Activated CD4-positive, CD25-positive, alpha-beta regulatory T cell (primary cell): ENCODE results near the gene KLHL22.
"Not testable (repeated sequence)": the region's sequence is repeated elsewhere in the genome, so short reads cannot be mapped to it uniquely, and the experiment has no call there.

Source experiments
- DNase-seq, 4 experiments: peaks; one replicate each; lab custom pipeline; 2025; lab: John Stamatoyannopoulos, UW

The KLHL22 gene

DNA sequence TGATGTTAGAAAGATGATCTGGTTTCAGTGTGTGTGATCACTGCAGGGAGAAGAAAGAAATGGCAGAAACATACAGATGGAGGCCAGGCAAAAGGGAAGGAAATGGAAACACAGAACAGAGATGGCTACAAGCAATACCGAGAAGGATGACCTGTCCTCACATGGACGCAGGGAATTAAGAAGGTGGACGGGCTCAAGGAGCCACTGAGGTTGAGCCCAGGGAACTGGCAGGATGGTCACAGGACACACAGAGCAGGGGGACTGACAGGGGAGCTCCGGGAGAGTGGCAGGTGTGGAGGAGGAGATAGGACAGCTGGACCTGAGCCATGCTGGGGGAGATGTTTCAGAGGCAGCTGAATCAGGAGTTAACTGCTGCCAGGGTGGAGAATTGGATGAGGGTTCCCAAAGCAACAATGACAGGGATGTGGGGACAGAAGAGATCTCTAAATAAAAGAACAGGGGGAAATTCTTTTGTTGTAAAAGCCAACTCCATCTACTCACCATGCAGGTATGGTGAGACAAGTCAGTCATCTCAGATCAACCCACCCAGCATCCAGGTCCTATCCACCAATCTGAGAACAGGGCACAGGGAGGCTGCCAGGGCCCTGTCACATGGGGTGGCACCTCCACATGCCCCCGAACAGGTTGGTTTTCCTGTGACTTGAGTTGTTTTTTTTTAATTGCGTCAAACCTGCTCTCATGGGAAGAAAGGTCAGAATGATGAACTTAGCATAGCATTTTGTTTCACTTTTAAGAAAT, 26.3 kb downstream of the KLHL22 start:
- no peak for DNase-seq

DNA sequence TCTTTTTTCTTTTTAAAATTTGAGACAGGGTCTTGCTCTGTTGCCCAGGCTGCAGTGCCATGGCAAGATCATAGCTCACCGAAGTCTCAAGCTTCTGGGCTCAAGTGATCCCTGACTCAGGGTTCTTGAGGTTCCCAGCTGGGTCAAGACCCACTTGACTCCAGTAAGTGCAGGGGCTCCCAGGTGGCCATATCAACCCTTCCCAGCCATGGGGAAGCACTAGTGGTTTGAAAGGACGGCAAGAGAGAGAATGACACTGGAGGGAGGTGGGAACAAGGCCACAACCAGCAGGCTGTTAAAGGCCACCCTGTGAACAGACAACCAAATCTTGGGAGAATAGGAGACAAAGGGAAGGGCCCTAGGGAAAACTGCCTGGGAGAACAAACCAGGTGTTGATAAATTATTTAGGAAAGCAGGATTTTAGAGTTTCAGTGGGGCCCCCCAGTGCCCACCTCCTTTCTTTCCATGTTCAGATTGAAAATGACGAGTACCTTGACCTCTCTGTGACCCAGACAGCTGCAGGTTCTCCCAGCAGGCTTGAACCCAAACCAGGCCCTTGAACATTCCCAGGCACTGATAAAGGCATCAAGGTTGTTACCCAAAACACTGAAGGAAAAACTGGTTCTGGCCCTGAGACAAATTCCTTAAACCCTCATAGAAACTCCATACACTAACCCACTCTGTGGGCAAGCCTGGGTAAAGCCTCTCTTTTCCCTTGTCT, 28.8 kb downstream of the KLHL22 start:
- no peak for DNase-seq

DNA sequence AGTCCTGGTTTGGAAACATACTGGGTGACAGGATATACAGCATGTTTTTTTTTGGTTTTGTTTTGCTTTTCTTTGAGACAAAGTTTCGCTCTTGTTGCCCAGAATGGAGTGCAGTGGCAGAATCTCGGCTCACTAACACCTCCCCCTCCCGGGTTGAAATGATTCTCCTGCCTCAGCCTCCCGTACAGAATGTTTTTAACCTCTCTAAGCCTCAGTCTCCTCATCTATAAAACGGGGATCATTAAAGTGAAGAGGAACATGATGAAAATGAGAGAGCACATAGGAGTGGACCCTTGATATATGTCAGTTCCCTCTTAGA, 29.9 kb downstream of the KLHL22 start:
- DNase-seq, result no peak

DNA sequence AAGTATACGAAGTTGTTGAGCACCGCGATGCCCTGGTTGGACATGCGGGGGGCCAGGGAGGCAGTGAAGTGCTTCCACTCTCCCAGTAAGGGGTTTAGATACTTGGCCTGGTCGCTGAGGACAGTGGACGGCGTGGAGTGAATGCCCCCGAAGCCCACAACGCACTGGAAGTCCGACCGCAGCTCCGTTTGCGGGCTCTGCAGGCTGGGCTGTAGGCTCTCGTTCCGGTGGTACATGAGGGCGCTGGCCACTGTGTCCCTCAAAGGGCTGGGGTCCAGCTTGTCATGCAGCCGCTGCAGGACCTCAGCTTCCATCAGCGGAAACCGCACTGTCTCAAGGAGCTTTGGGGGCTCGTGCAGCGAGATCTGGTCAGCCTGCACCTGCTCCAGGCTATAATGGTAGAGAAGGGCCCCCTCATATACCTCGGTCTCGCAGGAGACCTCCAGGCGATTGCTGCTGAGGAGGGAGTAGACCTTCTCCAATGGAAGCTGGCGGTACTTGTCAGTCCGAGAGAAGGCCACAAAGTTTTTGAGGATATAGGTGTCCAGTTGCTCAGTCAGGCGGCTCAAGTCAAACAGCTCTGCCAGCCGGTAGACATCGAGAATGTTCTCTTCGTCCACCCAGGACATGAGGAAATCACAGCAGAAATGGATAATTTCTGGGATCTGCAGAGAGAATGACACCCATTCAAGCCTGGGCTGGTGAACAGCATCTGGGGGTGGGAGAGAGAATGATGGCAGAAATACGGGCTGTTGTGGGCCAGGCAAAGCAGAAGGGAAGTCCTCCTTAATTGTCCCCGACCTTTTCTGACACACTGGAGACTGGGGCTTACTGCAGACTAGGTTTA, 30.5 kb downstream of the KLHL22 start:
- DNase-seq, result no peak

DNA sequence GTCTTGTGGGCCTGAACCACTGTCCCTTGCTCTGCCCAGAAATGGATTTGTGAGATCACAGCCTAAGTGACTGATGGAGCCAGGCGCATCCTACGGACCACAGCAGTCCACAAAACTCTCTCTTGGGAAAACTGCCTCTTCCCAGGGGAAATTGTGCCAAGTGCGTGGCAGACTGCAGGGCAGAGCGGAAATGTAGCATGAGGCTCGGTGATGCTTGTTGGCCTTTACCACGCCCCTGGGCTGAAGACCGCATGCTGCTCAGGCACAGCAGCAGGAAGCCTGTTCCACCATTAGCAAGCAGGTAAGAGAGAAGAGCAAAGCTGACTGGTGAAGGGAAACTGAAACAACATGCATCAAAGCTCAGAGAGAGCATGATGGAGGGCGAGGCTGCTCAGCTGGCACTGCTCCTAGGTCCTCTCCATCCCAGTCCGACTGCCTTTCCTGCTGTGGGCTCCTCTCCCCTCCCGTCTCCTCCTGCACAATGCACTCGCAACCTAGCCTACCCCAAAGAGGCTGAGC, 31.4 kb downstream of the KLHL22 start:
- DNase-seq, result peak in 3 of 4 experiments; percentile 15 to 63 (median 56)

DNA sequence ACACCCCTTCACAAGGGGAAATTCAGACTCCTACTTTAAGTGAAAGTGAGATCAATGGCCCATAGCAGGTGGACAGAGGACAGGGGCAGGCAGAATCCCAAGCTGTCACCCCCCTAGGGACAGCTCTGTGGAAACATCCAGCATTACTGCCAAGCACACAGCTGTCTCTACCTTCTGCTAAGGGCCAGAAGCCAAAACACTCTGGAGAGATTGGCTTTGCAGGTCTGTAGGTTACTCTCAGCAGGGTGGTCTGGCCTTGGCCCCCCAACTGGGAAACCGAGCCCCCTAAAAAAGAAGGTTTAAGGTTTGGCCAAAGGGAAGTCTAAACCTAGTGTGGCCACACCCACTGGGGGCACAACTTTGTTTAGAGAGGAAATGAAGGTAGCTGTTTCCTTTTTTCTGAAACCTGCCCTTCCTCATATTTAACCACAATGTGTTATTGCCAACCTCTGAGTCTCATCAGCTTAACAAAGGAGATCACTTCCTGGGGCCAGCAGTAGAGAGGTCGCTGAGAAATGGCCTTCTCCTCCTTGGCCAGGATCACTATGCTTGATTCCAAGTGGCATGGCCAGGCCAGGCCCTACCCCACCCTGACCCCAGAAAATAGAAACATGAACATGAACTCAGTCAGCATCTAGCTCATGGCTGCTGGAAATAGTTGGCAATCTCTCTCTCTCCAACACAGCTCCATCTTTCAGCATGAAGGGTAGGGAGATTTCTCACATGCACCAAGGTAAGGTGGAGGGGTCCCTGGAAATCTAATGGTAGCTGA, 32.1 kb downstream of the KLHL22 start:
- peak in 2 of 4 experiments; percentile 41 to 46 for DNase-seq

DNA sequence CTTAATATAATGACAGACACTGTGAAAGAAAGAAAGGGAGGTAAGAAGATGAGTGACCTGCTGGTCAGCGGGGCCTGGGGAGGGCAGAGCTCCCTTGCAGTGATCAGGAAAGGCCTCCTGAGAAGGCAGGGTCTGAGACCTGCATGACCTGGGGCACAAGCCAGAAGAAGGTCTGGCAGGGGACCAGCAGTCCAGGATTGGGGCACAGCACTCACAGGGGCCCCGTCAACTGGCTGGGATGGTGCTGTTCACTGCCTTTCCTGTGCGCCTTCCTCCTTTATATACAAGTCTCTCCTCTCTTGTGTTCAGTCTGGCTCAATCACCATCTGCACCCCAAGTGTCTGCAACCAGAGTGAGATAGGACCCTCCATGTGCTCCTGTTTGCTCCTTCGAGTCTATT, 35.7 kb downstream of the KLHL22 start:
- no peak for DNase-seq

DNA sequence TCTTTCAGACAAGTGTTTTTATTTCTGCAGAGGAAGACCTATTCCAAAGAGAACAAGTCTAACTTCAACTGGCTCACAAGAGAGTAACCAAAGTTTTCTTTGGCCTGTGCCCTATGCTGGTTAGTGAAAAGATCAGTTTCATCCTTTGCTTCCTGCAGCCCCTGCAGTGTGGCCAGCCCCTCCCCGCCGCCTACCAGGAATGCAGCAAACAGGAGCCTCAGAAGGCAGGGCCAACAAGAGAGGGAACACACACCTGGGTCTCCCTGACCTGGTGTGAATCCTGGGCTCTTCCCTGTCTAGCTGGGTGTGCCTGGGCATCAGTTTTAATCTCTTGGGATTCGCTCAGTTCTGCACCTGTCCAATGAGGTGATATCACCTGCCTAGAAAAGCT, 36.4 kb downstream of the KLHL22 start:
- no peak for DNase-seq

DNA sequence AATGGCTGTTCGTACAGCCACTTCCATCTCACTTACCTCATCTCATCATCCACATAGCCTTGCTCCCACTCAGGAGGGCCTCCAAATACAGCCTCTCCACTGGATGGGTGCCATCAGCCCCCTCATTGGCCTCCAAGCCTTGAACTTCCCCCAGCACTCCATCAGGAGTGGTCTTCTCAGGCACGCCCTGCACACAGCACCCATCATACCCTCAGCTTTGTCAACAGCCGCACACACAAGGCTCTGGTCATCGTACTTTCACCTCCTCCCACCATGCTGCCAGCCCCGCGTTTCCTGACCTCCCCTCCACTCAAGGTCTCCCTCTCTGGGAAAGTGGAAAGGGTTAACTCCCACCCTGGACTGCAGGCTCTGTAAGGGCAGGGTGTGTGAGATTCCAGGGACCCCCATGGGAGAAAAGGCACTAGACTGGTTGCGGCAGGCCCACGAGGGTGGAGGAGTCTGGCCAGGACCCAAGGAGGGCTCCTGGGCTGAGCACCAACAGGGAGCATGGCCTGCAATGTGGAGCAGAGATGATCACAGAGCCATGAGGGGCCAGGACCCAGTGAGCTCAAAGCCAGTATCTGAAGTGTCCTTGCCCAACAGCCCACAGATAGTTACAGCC, 37.0 kb downstream of the KLHL22 start:
- DNase-seq, result no peak

DNA sequence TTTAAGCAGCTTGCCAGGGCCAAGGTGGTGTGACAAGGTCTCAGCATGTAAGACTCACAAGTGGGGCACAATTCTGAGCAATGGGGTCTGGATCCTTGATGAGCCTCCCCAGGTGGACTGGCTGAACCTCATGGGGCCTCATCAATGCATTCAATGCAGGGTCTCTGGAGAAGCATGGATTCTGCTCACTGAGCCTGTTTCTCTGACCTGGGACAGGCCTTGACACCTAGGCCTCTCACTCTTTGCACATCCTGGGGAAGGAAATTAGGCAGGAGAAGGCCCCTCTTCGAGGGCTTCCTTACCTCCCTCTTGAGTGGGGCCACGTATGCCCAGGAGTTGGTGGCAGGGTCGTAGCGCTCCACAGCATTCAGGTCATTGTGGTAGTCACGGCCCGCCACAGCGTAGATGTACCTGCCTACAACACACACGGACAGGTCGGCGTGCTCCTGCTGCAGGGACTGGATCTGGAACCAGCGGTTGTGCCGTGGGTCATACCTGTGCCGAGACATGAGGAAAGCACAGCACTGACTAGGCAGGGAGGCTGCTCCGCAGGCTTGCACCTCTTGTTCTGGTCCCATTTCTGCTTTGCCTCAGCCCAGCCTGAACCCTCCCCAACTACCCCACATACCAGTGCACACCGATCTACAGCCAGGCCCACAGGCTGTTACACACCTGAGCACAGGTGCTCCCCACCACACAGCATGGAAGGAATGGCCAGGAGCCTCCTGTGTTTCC, 37.9 kb downstream of the KLHL22 start:
- no peak for DNase-seq

DNA sequence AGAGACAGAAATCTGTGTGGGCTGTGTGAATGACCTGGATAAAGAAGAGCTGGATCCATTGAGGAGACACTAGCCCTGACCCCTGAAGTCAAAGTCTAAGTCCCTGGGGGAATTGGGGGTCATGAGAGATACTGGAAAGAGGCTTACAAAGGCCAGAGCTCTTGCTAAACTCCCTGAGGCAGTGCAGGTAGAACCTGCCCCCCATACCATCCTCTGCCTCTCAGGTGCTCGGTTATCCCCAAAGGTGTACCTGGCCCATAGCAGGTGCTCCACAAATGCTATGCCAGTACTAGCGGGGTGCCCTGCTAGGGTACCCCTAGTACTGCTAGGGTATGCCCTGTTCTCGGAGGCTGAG, 38.9 kb downstream of the KLHL22 start:
- no peak for DNase-seq

DNA sequence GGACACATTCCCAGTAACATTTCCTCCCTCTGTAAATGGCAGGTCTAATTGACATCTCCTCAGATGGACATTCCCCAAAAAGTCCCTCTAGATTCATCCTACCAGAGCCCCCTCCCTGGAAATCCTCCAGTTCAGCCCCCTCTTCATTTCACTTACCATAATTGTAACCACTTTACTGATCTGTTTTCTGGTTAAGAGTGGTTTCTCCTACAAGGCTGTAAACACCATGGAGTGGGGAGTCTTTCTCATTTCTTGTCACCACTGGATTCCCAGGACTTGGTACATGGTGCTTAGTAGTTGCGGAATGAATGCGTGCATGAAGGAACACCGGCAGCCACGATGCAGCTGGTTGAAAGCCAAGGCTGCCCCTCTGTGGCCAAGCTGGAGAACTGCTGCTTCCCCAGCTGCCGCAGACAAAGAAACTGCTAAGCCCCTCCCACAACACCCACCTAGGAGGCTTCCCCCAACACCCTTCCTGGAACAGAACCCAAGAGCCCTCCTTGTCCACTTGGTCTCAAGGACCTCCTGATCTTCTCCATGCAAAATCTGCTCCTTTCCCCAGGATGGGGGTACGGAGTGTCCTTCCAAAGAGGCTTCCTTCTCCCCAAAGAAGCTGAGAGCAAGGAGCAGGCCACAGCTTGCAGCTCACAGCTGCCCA, 39.4 kb downstream of the KLHL22 start:
- DNase-seq, result peak; percentile 41 to 51 (median 50)

DNA sequence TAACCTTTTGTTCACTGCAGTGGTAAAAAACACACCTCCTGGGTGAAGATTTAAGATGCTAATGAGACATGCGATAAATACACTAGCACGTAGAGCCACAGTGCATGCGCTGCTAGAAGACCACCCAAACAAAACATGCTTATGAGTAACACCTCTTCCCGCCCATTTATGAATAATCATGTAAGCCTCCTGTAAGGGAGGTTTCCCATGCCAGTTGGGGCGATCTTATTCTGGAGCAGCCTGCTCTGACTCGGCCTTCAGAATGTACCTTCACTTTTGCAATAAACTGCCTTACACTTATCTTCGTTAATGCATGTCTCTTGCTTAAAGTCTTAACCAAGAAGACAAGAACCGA, 39.9 kb downstream of the KLHL22 start:
- DNase-seq, result no peak

DNA sequence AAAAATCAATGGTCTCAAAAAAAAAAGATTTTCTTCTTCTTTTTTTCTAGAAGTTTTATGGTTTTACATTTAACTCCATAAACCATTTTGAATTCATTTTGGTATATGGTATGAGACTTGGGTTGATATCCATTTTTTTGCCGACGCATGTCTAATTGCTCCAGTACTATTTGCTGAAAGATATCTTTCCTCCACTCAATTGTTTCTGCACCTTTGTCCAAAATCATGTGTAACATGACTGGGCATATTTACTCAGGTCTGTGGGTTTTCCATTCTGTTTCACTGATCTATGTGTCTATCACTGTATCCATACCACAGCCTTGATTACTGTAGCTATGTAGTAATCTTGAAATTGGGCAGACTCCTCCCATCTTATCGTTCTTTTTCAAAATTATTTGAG, 42.4 kb downstream of the KLHL22 start:
- DNase-seq, result no peak

DNA sequence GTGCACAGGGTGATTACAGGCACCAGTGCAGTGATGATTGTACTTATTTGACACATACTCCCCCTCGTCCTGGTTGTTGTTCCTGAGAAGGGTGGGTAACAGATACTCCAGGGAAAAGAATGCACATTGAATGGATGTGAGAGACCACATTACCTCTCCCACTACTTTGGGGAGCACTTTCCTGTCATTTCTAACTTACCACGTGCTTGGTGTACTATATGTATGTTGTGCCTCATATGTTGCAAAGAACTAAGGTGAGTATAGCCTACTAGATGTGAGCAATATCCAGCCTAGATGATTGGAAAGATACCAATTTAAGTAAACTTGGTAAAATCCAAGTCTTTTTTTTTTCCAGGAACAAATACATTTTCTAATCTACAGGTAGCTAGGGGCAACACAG, 43.7 kb downstream of the KLHL22 start:
- DNase-seq, result no peak

DNA sequence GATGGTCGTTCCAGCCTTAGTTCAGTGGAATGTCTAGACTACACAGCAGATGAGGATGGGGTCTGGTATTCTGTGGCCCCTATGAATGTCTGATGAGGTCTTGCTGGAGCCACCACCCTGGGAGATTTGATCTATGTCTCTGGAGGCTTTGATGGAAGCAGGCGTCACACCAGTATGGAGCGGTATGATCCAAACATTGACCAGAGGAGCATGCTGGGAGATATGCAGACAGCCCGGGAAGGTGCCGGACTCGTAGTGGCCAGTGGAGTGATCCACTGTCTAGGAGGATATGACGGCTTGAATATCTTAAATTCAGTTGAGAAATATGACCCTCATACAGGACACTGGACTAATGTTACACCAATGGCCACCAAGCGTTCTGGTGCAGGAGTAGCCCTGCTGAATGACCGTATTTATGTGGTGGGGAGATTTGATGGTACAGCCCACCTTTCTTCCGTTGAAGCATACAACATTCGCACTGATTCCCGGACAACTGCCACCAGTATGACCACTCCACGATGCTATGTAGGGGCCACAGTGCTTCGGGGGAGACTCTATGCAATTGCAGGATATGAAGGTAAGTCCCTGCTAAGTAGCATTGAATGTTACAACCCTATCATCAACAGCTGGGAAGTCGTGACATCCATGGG, 44.3 kb downstream of the KLHL22 start:
- DNase-seq, result not testable (repeated sequence)

DNA sequence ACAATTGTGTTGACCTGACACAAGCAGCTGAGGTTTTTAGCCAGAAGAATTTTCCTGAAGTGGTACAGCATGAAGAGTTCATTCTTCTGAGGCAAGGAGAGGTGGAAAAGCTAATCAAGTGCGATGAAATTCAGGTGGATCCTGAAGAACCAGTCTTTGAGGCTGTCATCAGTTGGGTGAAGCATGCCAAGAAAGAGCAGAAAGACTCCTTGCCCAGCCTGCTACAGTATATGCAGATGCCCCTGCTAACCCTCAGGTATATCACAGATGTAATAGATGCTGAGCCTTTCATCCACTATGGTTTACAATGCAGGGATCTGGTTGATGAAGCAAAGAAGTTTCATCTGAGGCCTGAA, 45.1 kb downstream of the KLHL22 start:
- DNase-seq, result no peak

DNA sequence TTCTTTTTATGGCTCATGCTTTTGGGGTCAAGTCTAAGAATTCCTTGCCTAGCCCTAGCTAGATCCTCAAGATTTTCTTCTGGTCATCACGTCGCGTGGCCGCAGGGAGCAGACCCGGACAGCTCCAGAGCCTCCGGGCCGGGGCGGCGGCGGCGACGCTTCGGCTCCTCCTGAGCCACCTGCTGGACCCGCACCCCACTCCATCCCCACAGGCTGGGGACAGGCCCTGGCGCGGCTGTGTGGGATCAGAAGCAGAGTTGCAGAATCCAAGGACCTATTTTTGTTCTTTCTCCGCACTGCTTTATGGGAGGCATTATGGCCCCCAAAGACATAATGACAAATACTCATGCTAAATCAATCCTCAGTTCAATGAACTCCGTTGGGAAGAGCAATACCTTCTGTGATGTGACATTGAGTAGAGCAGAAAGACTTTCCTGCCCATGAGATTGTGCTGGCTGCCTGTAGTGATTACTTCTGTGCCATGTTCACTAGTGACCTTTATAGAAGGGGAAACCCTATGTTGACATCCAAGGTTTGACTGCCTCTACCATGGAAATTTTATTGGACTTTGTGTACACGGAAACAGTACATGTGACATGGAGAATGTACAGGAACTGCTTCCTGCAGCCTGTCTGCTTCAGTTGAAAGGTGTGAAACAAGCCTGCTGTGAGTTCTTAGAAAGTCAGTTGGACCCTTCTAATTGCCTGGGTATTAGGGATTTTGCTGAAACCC, 45.6 kb downstream of the KLHL22 start:
- DNase-seq, result no peak

DNA sequence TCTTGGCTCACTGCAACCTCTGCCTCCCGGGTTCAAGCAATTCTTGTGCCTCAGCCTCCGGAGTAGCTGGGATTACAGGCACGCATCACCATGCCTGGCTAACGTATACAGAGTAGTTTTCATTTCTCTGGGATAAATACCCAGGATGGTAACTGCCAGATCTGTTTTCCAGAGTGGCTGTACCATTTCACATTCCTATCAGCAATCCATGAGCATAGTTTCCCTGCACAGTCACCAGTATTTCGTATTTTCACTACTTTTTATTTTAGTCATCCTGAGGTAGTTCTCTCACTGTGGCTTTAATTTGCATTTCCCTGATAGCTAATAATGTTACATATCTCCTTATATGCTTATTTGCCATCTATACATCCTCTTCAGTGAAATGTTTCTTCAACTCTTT, 47.0 kb downstream of the KLHL22 start:
- DNase-seq, result no peak
